ENCODE results near the gene SLC29A1. TPM values are rescaled to one million over a fixed set of nuclear protein-coding genes. Genes with fewer than 3 reads are reported as not detected.

SLC29A1 gene
- total and polyA plus RNA-seq, 5 donors: 63.2 to 177 (median 138) TPM

DNA sequence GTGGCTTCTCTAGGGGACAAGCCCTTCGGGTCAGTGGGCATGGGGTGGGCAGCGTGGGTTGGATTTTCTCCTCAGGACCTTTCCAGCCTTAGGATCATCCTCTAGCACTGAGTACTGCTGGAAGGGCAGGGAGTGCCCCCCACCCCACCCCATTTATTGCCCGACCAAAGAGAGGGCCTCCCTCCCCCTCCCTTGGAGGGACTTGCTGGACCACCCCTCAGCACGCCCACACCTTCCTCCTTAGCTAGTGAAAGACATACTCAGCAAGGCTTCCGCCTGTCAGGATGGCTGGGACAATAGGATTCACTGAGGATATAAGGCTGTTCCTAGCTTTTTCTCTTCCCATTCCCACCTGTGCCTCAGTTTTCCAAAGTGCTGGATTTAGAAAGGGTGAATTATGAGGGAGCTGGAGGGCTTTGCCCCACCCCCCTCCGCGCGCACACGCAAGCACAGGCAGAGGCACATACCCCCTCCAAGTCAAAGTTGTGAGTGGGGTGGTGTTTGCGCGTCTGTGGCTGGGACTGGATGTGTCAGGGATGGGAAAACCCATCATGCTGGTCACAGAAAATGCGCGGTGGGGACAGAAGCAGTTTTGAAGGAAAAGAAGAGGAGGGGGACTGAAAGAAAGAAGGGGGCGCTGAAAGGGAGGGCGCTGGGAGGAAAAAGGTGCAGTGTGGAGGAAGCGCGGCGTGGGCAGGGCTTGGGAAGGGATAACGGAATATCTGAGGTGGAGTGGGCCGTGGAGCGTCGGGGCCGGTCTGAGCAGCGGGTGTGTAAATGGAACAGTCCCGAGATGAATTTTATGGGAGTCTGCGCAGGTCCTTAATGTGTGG lies 693 bp upstream of the SLC29A1 start:
- Histone ChIP-seq H3K4me1 (ENCODE audit: control insufficient read depth, insufficient read depth, low read length) (peaks cover 30% of the 10 kb centered on the region), H3K27me3 (ENCODE audit: control insufficient read depth, insufficient read depth) (no peaks in the 10 kb centered on the region), H3K9me3 (ENCODE audit: control insufficient read depth, low read length) (no peaks in the 10 kb centered on the region), H3K4me3 (ENCODE audit: low read length) (peak overlapping the region; percentile 67), H3K27ac (ENCODE audit: low read length) (peak overlapping the region; percentile 93)
- ATAC-seq (no peak), DNase-seq (peak in 2 of 3 donors; percentile 48 to 74)
- WGBS: 17% methylated on average over 26 of the region's 26 CpGs
- intact Hi-C loops (cut with DNase I): no loop called here

GRCh38 chr6:44224029-44224964 lies 902 bp downstream of the SLC29A1 start:
- Histone ChIP-seq H3K27ac (ENCODE audit: low read length) (peak overlapping the region; percentile 68), H3K27me3 (ENCODE audit: control insufficient read depth, insufficient read depth) (no peaks in the 10 kb centered on the region), H3K4me1 (ENCODE audit: control insufficient read depth, insufficient read depth, low read length) (peaks cover 30% of the 10 kb centered on the region), H3K4me3 (ENCODE audit: low read length) (peak overlapping the region; percentile 67), H3K9me3 (ENCODE audit: control insufficient read depth, low read length) (no peaks in the 10 kb centered on the region)
- intact Hi-C loops (cut with DNase I): no loop called here
- ATAC-seq (no peak), DNase-seq (peak in 2 of 3 donors; percentile 66 to 70)
- 8% methylated on average over 18 of the region's 18 CpGs for WGBS

DNA sequence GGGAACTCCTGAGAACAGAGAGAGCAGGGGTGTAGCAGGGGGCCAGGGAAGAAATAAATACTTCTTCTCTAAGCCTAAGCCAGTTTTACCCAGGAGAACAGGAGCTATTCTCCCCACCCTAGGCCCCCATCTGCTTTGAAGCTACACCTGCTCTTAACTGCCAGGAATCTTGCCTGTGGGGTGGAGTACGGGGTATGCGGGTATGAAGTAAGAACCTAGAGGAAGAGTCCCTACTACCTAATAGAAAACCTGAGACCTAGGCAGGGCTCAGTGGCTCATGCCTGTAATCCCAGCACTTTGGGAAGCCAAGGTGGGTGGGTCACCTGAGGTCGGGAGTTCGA lies 1.5 kb downstream of the SLC29A1 start:
- 89% methylated on average over 4 of the region's 4 CpGs for WGBS
- Histone ChIP-seq H3K27ac (ENCODE audit: low read length) (no peak overlapping the region), H3K4me3 (ENCODE audit: low read length) (no peak overlapping the region), H3K27me3 (ENCODE audit: control insufficient read depth, insufficient read depth) (no peaks in the 10 kb centered on the region), H3K4me1 (ENCODE audit: control insufficient read depth, insufficient read depth, low read length) (peaks cover 30% of the 10 kb centered on the region), H3K9me3 (ENCODE audit: control insufficient read depth, low read length) (no peaks in the 10 kb centered on the region)
- ATAC-seq (no peak), DNase-seq (peak in 1 of 3 donors; percentile 1)
- intact Hi-C loops (cut with DNase I): no loop called here

DNA sequence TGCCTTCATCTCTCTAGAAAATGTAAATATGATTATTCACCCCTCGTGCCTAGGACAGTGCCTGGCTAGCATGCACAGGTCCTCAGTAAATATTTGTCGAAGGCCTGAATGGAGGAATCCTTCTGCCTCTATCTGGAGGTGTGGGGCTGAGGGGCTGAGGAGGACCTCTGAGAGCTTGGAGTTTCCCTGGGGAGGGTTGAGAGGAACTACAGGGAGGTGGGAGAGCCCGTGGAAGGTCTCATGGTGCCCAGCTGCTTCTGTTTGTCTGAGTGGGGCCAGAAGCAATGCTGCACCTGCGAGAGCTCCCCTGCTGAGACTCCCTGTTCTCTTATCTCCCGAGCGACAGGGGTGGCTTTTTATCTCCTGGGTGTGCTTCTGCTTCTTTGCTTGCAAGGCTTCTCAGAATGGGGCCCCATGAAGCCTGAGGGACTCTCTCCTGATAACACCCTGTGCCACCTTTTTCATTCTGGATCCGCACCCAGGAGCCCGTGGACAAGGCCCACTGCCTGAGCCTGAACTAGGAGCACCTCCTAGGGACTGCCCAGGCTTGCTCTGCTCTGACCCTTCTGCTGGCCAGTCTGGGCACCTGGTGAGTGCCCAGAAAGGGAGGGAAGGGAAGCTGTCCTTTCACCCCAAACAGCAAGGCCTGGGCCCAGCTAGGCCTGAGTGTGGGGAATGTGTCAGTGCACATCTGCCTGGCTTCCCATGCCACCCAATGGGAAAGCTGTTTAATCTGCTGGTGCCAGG lies 2.4 kb downstream of the SLC29A1 start:
- WGBS: 70% methylated on average over 8 of the region's 8 CpGs
- DNase-seq (peak in 2 of 3 donors; percentile 41 to 44), ATAC-seq (no peak)
- no peaks in the 10 kb centered on the region for H3K9me3 ChIP-seq (ENCODE audit: control insufficient read depth, low read length)
- intact Hi-C loops (cut with DNase I): no loop called here
- H3K27me3 ChIP-seq (ENCODE audit: control insufficient read depth, insufficient read depth): no peaks in the 10 kb centered on the region
- H3K4me3 ChIP-seq (ENCODE audit: low read length): no peak overlapping the region
- H3K4me1 ChIP-seq (ENCODE audit: control insufficient read depth, insufficient read depth, low read length): peaks cover 30% of the 10 kb centered on the region
- peak overlapping the region; percentile 91 for H3K27ac ChIP-seq (ENCODE audit: low read length)

- 30% methylated on average over 15 of the region's 15 CpGs for WGBS
- ATAC-seq (peak in 1 of 2 donors; percentile 2), DNase-seq (peak in 2 of 3 donors; percentile 79 to 80)
- intact Hi-C loops (cut with DNase I): no loop called here
- Histone ChIP-seq H3K27me3 (ENCODE audit: control insufficient read depth, insufficient read depth) (no peaks in the 10 kb centered on the region), H3K9me3 (ENCODE audit: control insufficient read depth, low read length) (no peaks in the 10 kb centered on the region), H3K4me1 (ENCODE audit: control insufficient read depth, insufficient read depth, low read length) (peaks cover 30% of the 10 kb centered on the region), H3K27ac (ENCODE audit: low read length) (peak overlapping the region; percentile 91), H3K4me3 (ENCODE audit: low read length) (peak overlapping the region; percentile 1)
Measured at GRCh38 chr6:44226368-44227147, 3.2 kb downstream of the SLC29A1 start.

- H3K4me3 ChIP-seq (ENCODE audit: low read length): peak overlapping the region; percentile 1
- H3K27me3 ChIP-seq (ENCODE audit: control insufficient read depth, insufficient read depth): no peaks in the 10 kb centered on the region
- peaks cover 25% of the 10 kb centered on the region for H3K4me1 ChIP-seq (ENCODE audit: control insufficient read depth, insufficient read depth, low read length)
- DNase-seq (peak in 2 of 3 donors; percentile 63 to 65), ATAC-seq (peak in 1 of 2 donors; percentile 3)
- intact Hi-C loops (cut with DNase I): no loop called here
- WGBS: 46% methylated on average over 7 of the region's 7 CpGs
- no peaks in the 10 kb centered on the region for H3K9me3 ChIP-seq (ENCODE audit: control insufficient read depth, low read length)
- peak overlapping the region; percentile 72 for H3K27ac ChIP-seq (ENCODE audit: low read length)
Measured at GRCh38 chr6:44227148-44227793, 3.9 kb downstream of the SLC29A1 start.

DNA sequence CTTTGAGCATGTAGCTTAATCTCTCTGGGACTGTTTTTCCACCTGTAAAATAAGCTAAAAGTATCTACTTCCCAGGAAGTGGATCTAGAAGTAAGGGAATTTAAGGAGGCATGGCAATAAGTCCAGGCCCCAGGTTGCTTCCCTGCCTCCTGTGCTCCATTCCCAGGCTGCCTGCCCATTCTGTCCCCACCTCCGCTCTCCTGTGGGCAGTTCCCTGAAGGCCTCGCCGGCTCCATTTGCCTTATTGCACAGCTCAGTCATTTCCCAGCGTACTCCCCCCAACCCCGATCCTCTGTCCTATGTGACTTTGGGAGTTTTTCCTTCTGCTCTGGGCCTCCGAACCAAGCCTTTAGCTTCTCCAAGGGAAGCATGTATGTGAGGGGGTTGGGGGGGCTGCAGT lies 4.6 kb downstream of the SLC29A1 start:
- no peak for ATAC-seq
- intact Hi-C loops (cut with DNase I): no loop called here
- Histone ChIP-seq H3K27me3 (ENCODE audit: control insufficient read depth, insufficient read depth) (no peaks in the 10 kb centered on the region), H3K27ac (ENCODE audit: low read length) (peak overlapping the region; percentile 72), H3K9me3 (ENCODE audit: control insufficient read depth, low read length) (no peaks in the 10 kb centered on the region), H3K4me1 (ENCODE audit: control insufficient read depth, insufficient read depth, low read length) (peaks cover 19% of the 10 kb centered on the region), H3K4me3 (ENCODE audit: low read length) (no peak overlapping the region)
- 77% methylated on average over 6 of the region's 6 CpGs for WGBS
- DNase-seq: peak in 2 of 3 donors; percentile 34 to 39

DNA sequence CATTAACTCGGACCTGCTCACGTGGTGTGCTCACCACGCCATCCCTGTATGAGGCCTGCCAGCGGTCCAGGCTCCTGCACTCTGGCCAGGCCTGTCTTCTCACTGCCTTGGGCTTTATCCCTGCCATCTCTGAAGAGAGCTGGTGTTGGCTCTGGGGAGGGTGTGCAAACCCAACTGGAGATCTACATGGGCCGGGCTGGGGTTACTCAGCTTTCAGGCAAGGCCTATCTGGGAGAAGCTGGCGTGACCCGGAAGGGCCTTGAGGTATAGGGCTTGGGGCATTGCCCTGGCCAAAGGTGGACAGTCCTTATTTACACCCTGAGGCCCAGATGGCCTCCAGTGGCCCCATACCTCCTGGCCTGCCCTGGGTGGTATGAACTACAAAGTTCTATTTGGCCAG lies 5.0 kb downstream of the SLC29A1 start:
- Histone ChIP-seq H3K27me3 (ENCODE audit: control insufficient read depth, insufficient read depth) (no peaks in the 10 kb centered on the region), H3K27ac (ENCODE audit: low read length) (peak overlapping the region; percentile 72), H3K9me3 (ENCODE audit: control insufficient read depth, low read length) (no peaks in the 10 kb centered on the region), H3K4me3 (ENCODE audit: low read length) (no peak overlapping the region), H3K4me1 (ENCODE audit: control insufficient read depth, insufficient read depth, low read length) (peaks cover 23% of the 10 kb centered on the region)
- DNase-seq: peak in 2 of 3 donors; percentile 26 to 41
- intact Hi-C loops (cut with DNase I): no loop called here
- WGBS: 86% methylated on average over 7 of the region's 7 CpGs
- ATAC-seq: no peak

GRCh38 chr6:44228836-44229235 lies 5.4 kb downstream of the SLC29A1 start:
- intact Hi-C loops (cut with DNase I): no loop called here
- Histone ChIP-seq H3K9me3 (ENCODE audit: control insufficient read depth, low read length) (no peaks in the 10 kb centered on the region), H3K27me3 (ENCODE audit: control insufficient read depth, insufficient read depth) (no peaks in the 10 kb centered on the region), H3K4me3 (ENCODE audit: low read length) (no peak overlapping the region), H3K27ac (ENCODE audit: low read length) (peak overlapping the region; percentile 72), H3K4me1 (ENCODE audit: control insufficient read depth, insufficient read depth, low read length) (peaks cover 27% of the 10 kb centered on the region)
- WGBS: 46% methylated on average over 5 of the region's 5 CpGs
- DNase-seq (peak in 1 of 3 donors; percentile 46), ATAC-seq (no peak)

Data from right cardiac atrium (tissue), 5 donors.